NCI-H187 treated with DMSO at 0.1 percent for 48 hours (cell line): Measurements from ENCODE around the gene LRRC3B.
"Not testable (repeated sequence)": the region's sequence is repeated elsewhere in the genome, so short reads cannot be mapped to it uniquely, and the experiment has no call there.

Experiments used
- DNase-seq: peaks from one replicate; lab custom pipeline; 2025; lab: John Stamatoyannopoulos, UW

Gene LRRC3B, protein sequence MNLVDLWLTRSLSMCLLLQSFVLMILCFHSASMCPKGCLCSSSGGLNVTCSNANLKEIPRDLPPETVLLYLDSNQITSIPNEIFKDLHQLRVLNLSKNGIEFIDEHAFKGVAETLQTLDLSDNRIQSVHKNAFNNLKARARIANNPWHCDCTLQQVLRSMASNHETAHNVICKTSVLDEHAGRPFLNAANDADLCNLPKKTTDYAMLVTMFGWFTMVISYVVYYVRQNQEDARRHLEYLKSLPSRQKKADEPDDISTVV

DNA sequence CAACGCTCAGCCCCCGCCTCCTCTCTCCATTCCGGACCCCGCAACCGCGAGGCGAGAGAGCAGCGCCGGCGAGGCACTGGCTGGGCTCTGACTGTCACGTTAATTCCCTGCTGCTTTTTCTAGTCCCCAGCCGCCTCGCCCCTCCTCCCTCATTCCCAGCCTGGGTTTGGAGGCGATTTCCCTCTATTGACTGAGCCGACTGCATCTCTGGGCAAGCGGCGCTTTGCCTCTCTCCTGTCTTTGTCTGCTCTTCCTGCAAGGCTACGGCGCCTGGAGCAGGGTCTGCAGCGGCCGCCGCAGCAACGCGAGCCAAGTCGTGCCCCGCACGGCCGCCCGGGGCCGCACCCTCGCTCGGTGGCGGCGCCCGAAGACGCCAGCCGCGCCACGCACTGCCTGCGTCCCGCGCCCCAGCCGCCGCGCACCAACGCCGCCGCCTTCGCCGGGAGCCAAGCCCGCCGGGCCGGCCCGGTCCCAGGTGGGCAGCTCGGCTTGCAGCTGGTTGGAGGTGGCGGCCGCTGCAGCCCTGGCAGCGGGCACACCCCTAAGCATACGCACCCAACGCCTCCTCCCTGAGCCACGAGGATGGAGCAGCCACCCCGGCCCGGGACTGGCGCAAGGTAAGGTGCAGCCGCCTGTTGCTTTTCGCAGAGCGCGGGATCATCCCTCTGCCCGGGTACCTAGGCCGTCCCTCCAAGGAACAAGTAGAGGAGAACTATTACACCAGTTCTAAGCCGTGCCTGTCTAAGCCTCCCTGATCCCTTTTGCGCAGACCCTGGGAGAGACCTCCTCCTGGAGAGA, at the start of gene LRRC3B:
TSS of gene LRRC3B (plus strand) at position 152 of the 798 bp plus-strand sequence. CDS start 86,901 bp downstream, outside the sequence.
- DNase-seq = no peak

DNA sequence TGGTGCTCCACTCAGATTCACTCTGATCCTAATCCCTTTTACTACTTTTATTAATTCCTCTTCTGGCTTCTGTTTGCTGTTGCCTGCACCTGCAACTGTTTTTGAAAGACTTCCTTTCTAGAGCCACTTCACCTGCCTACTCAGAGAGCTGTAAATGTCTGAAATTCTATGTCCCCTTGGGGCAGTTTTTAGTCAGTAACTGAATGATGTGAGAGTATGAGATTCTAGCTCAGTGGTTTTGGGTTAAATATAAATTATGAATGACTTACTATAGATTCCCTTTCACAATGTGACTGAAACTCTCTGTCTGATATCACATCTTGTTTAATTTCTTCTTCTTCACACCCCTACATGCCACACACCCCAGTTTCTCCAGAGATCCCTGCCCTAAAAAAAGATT, 47.8 kb upstream of the LRRC3B start:
- no peak for DNase-seq

DNA sequence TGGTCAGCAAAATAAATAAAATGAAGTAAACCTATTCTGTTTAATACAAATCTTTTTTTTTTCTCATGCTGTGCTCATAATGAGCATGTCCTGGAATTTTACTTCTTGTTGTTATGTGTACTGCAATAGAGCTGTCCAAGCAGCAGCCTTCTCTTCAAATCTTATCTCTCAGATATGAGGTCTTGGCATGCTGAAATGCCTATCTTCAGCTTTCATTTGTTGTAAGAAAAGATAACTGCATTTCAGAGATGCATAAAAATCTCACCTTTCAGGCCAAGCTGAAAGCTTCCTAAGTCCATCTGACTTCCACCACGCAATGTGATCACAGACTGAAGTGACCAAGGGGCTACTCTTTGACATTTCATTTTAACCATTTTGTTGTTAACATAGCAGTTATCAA, 43.5 kb upstream of the LRRC3B start:
- DNase-seq = no peak

DNA sequence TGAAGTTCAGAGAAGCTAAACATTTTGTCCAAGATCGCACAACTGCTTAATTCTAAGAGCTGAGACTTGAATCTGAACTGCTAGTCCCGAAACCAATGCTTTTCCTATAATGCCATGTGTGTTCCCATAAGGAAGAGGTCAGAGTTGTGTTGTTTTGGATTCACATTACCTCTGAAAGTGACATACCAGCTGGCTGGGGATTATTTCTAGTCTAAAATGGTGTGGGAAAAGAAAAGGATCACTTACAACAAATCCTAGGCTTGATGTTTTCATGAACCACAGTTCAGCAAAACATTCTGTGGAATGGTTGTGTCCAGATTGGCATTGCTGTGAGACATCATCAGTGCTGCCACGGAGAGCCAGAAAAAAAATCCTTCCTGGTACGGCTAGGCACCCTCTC, 35.0 kb upstream of the LRRC3B start:
- no peak for DNase-seq

DNA sequence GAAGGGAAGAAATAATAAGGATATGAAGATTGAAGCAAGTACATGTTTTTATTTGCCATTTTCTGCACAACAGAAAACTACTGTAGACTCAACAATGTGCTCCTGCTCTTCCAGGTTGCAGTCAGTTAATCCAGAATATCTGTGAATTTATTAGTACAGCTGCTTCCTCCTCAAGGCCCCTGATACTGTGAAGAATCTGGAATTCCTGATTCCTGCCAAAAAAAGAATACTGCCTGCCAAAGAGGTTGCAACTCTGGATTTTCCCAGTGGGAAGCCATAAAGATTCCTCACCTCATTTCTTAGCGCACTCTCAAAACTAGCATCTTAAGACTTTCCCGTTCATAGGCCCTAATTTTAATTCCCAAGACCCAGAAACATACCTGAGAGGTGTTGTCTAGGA, 33.6 kb upstream of the LRRC3B start:
- no peak for DNase-seq

DNA sequence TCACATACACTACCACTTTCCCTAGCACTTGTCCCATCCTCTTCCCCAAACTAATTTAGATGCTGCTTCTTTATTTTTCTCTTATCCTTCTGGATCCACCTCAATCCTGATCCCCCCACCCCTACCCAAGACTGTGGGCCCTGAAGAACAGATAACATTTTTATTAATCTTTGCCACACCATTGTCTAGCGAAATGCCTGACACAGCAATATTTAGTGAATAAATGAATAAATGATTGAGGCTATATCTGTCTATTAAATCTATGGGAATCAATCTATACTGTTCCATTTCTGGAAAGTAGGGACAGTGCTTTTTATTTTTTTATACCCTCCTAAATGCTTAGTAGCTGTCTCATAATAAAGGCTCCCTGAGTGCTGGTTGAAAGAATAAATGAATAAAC, 32.9 kb upstream of the LRRC3B start:
- DNase-seq = no peak

DNA sequence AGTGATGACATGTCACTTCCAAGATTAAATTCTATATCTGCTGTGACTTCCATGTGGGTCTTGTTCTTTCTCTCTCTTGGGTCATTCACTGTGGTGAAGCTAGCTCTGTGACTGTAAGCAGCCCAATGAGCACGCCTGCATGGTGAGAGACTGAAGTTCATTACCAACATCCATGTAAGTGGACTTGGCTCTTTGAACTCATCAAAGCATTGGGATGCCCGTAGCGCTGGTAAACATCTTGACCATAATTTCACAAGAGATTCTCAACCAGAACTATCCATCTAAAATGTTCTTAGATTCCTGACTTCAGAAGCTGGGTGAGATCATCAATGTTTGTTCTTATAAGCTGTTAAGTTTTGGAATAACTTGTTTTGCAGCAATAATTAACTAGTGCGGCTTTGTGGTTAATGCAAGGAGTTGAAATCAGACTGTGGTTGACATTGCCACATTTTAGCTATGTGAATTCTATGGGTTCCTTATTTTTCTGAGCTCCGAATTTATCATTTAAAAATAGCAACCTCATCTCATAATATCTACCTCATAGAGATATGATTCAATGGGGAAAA, 31.6 kb upstream of the LRRC3B start:
- DNase-seq = no peak

DNA sequence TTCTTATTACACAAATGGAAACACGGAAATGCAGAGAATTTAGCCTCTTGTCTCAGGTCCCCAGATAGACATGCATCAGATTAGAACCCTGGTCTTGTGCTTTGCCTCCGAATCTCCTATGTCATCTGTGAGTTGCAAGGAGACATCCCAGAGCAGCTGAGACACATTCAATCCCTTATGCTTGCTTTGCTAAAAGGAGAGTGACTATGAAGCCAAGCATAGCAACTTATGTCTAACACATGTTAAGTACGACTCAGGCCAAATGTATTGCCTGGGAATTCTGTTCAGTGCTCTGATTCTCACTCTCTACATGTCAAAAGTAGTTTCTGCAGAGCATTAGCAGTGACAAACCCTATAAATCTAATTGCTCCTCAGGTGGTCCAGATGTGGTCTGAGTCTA, 30.6 kb upstream of the LRRC3B start:
- DNase-seq = no peak

DNA sequence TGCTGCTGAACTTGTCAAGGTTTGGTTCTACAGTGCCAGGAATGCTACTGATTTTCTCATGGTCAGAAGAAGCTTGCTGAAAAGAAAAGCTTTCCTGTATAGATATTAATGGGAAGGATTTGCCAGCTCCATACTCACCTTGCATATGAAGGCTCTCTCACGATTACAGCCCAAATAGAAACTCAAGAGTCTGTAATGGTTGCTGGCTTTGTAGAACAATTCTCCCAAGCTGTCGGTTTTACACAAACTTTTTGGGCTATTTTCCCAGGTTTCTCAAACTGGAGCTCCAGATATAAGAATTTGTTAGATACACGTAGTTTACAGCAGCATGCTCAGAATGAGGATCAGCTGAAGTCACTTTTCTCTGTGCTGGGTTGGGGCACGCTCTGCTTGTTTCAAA, 30.1 kb upstream of the LRRC3B start:
- no peak for DNase-seq

DNA sequence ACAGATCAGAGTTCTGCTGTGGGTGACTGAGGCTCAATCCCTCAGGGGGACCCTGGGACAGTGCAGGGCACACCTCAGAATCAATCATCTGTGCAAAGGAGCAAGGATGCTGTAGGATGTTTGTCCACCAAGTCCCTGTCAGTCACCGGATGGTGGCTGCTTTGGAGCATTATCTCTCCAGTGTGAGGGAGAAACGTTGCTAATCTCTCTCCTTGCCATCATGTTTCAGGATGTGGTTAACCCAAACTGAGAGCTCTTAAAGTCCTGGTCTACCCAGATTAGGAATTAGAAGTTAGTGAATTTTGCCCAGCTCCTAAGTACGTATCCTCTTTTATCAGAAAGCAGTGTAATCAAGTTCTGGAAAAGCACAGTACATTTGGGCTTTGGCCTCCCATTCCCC, 26.2 kb upstream of the LRRC3B start:
- DNase-seq = no peak

DNA sequence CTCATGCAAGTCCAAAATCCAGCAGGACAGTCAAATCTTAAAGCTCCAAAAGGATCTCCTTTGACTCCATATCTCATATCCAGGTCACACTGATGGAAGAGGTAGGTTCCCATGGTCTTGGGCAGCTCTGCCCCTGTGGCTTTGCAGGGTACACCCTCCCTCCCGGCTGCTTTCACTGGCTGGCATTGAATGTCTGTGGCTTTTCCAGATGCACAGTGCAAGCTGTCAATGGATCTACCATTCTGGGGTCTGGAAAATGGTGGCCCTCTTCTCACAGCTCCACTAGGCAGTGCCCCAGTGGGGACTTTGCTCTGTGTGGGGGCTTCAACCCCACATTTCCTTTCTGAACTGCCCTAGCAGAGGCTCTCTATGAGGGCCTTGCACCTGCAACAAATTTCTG, 19.3 kb upstream of the LRRC3B start:
- DNase-seq = not testable (repeated sequence)

DNA sequence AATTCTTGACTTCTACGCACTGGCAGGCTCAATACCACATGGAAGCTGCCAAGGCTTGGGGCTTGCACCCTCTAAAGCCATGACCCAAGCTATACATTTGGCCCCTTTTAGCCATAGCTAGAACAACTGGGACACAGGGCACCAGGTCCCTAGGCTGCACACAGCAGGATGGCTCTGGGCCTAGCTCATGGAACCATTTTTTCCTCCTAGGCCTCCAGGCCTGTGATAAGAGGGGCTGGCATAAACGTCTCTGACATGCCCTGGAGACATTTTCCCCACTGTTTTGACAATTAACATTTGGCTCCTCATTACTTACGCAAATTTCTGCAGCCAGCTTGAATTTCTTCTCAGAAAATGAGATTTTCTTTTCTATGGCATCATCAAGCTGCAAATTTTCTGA, 18.8 kb upstream of the LRRC3B start:
- not testable (repeated sequence) for DNase-seq

DNA sequence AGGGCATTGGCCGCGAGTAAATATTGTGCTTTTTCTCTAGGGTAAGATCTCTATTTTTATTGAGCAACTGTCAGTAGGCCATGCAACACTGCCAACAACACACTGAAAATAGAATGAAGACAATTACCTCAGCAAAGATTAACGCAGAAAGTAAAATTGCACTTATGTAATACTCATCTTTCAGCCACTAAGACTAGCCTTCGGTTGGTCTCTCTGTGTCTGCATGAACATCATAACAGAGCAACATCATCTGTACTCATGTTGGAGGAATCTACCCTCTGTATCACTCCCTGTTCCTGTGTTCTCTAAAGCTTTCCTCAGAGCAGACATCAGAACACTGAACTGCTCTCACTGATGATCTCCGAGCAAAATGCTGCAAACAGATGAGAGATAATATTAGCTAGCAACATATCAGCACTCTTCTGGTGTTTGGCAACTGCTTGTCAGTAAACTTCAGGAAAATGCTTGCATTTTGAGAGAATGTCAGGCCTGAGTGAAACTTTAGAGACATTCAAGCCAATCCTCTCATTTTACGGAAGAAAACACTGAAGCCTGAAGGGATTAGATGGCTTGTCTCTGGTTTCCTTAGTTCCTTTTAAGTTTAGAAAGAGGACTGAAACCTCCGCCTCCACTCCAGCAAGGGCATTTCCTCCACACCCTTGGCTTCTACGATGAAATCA, 8.4 kb upstream of the LRRC3B start:
- no peak for DNase-seq

DNA sequence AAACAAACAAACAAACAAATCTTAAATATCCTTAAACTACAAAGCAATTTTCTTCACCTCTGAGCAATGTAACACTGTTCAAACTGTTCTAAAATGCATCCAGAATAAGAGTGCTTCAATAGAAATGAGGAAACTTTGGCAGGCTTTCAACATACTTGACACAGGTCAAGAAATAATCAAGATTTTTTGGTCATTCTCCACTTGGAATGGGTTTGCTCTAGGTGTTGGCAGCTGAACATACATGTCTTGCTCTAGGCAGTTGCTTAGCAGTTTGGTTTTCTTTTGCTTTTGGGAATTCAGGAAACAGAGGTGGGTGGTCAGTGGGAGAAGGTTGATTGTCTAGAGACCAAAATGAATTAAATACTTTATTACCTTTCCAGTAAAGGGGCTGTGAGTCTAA, 1.4 kb upstream of the LRRC3B start:
- no peak for DNase-seq

DNA sequence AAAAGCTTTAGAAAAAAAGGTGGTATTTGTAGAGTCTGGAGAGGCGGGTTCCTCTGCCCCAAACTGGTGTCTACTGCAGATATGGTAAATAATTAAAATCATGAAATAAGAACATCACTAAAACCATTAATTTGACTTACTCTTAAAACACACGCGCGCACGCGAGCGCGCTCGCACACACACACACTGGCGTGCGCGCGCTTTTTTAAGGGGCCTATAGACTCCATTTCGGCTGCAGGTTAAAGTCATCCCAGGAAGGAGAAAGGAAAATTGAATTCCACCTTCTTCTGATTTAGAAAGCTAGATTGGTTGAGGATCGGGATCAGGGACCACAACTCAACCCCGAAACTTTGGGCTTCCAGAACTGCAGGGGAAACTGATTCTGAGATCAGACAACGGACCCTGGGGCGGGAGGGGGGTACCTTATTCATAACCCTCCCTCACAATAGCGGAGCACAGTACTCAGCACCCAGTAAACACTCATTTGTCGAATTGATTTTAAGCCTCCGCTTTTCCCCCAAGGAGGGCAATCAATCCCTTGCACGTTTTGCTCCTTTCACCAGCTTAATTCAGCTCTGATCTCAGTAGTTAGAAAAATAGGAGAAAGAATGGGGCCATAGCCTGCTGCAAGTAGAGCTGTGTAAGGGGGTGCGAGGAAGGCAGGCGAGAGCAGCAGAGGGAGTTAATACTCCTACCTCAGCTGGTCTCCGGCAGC, 509 bp upstream of the LRRC3B start:
- DNase-seq = no peak

DNA sequence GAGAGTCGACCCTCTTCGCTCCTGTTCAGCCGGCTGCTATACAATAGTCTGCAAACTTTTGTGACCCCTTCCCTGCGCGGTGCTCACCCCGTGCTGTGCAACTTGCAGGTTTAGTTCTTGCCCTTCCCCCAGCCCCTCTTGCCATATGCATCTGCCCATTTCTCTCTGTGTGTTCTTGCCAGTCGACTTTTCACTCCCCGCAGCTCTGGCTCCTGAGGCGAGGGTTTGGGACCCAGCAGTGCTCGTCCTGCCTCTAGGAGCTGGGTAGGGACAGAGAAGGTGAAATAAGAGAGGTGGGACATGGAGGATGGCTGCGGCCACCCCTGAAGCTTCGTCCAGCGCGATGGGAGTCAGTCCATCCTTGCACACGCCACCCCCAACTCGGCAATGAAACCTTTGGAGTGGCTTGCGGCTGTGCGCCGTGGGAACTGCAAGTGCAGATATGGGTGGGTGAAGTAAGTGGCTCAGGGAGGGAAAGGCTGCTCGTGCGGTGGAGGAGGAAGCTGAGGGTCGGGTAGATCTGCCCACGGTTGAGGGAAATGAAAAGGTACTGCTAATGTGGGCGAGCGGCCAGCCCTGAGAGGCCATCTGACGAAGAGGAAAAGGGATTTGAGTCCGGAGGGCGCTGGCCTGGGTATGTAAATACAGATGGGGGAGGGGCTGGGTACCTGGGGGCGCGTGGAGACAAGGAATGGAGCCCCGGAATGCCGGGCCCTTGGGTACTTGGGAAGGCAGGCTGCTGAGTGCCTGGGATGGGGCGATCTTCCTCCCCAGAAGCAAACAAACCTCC, 1.0 kb downstream of the LRRC3B start:
- DNase-seq = no peak

DNA sequence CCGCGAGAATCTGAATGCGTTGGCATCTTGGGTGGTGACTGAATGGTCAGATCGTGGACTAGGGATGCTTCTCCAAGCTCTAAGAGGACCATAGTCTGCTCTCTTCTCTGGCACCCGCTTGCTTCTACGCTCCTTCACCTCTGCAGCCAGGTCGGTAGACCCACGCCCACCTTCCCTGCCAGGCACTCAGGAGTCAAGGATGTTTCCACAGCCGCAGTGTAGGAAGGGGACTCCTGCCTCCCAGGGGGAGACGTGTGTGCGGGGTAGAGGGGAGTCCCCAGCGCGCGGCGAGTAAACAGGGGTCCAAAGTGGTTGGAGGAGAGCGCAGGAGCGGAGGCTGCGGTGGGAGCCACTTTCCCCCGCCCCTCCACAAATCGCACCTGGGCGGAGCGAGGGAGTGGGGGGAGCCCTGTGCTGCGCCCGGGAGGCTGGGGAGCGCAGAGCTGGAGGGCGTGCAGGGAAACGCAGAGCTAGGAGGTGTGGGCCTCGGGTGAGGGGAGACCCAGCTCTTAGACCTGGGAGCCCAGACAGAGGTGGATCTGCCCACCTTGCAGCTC, 1.7 kb downstream of the LRRC3B start:
- DNase-seq = no peak

DNA sequence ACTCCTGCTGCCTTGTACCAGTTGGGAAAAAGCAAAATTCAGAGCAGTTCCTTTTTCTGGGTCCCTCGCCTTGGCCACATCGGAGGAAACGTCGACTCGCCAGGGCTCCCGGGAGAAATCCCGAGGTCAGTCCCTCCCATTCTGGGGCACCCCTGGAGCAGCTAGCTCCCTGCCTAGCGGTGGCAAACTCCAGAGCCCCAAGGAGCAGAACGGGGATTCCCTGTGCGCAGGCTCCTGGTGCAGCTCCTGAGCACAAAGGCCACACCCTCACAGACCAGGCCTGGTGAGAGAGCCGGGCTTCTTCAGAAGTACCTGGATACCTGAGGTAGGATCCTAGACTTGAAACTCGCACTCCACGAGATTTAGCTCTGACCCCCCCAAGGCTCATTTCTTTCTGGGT, 2.6 kb downstream of the LRRC3B start:
- no peak for DNase-seq

DNA sequence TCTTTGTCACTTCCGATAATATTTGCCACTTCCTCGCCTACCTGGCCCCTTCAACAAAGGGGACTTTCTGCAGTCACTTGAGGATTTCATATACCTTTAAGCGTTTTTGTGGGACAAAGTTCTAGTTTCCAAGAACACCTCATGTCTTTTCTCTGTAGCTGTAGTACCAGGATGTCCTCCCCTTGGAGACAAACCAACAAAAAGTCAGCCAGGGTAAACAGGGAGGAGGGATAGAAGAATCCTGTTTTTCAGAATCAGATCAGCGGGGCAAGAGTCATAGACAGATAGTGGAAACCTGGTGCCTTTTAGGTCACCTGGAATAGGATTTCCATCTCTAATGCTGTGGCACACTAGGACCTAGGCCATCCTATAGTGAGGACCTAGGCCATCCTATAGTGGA, 4.5 kb downstream of the LRRC3B start:
- DNase-seq = no peak

DNA sequence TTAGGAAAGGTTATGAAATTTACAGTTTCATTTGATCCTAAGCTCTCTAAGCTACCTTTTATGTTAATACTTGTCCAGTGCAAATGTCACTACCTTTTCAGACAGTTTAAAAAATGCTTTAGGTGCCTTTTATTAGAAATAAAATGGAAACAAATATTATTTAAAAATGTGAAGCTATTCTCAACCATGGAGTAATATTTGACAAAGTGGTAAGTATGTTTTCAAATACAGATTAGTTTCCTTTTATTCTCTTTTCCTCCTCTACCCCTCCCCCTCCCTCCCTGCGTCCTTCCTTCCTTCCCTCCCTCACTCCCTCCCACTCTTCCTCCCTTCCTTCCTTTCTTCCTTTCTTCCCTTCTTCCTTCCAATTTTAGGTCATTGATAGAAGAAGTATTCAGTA, 6.3 kb downstream of the LRRC3B start:
- DNase-seq = no peak
